Stimulated activated CD8-positive, alpha-beta memory T cell treated with anti-CD3 and anti-CD28 coated beads, Interleukin-4, amount 100 ng/mL, for 48 hours (primary cell): ENCODE measurements around the gene ZCCHC4.

Experiments
- DNase-seq: peaks from one replicate; pipeline ENCODE4 v3.0.0-alpha.2; 2020

Gene ZCCHC4

GRCh38 chr4:25378437-25378743, 65.8 kb downstream of the ZCCHC4 start:
- DNase-seq, result no peak

DNA sequence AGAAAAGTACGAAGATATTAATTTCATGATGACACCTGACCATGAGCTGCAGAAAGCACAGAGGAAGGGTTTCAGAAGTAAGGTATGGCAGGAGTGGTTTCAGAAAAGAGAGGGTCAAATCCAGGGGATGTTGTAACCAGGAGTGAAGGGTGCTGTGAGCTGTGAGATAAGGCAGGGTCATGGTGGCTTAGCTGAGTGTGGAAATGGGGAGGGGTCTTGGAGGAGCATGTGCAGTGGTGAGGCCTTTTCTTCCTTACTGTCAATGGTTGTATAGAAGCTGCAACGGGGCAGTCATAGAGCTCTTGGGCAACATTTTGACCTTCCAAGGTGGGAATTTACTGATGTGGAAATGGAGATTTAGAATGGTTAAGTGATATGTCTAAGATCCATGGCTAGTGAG, 67.0 kb downstream of the ZCCHC4 start:
- DNase-seq, result no peak

DNA sequence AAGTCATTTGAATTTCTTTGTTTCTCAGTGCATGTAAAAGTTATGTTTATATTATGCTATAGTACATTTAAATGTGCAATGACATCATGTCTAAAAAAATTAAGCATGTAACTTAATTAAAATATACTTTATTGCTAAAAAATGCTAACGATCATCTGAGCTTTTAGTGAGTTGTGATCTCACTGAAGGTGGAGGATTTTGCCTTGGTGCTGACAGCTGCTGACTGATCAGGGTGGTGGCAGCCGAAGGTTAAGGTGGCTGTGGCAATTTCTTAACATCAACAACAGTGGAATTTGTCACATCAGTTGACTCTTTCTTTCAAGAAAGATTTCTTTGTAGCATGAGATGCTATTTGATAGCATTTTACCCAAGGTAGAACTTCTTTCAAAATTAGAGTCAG, 71.1 kb downstream of the ZCCHC4 start:
- DNase-seq, result no peak

- DNase-seq, result no peak
These were observed 74.4 kb downstream of the ZCCHC4 start for GRCh38 chr4:25386926-25387325.

DNA sequence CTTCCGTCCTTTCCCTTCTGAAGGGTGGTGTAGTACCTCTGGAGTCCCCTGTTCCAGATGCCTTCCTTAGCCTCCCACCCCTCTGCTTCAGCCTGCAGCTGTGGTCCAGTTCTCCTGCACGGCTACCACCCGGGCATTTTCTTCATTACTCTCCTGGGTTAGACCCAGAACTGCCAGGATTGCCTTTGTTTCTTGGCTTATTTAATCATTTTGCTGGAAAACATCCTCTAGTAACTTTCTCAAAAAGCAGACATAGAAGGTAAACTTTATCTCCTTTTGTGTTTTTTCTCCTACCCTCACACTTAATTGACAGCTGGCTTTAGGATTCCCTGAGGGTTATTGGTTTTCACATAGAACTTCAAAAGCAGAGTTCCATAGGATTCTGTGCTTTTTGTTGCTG, 84.7 kb downstream of the ZCCHC4 start:
- no peak for DNase-seq

GRCh38 chr4:25399510-25399909, 86.9 kb downstream of the ZCCHC4 start:
- no peak for DNase-seq

- no peak for DNase-seq
These were observed 88.5 kb downstream of the ZCCHC4 start for GRCh38 chr4:25401066-25401465.

GRCh38 chr4:25402521-25402920, 89.9 kb downstream of the ZCCHC4 start:
- DNase-seq, result no peak

- no peak for DNase-seq
These were observed 91.1 kb downstream of the ZCCHC4 start for GRCh38 chr4:25403699-25404098.

DNA sequence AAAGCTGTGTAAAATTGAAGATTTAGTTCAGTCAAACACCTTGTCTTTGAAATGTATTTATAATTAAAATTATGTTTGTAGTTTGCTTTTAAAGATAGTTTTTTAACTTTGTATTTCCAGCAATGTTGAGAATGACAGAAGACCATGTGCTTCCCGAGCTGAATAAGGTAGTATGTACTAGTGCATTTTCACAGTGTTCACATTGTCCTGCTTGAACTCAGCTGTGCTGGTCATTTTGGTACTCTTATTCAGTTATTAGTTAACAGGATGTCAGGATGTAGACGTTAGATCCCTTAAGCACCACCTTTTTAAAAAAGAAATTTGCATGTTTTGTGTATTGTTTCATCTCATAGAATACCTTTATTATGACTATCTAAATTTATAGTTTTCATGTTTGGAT, 92.9 kb downstream of the ZCCHC4 start:
- DNase-seq, result no peak

- DNase-seq, result no peak
These were observed 93.6 kb downstream of the ZCCHC4 start for GRCh38 chr4:25406081-25406692.

DNA sequence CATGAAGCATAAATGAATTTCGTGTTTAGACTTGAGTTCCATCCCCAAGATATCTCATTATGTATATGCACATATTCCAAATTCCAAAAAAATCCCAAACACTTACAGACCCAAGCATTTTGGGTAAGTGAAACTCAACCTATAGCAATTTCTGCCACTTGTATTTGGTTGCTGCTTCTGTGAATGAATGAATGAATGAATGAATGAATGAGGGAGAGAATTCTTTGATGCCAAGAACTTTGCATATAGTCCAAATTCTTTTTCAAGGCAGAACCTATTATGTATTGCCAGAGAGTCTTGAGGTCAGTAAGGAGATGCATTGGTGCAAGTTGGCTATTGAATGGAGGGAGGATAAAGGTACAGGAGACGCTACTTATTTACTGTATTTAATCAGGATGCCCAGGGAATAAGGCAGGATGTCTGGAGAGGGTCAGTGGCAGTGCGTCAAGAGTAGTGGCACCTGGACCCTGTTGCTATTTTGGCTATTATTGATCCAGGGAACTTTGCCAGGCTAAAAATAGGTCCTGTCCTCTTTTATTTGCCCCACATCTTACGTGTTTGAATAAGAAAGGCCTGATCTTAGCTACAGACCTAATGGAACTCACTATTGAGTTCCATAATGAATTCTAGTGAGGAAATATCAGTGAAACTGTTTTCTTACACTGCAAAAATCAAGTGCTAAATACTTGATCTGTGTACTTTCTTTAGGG, 98.4 kb downstream of the ZCCHC4 start:
- no peak for DNase-seq

DNA sequence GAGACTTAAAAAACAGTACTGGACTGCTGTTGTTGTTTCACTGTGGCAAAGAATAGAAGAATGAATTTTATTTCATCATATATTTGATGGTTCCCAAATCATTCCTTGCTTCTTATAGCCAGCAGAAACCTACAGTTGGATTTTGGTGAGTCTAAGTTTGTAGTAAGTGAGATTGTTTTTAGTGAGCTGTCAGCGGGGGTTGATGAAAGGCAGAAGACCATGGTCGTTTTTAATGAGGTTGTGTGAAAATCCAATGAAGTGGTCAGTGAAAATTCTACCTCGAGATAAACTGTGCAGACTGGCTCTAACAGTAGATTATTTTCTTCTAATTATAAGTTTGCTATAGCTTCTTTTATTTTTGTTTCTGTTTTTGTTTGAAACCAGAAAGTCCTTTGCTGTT, 100.7 kb downstream of the ZCCHC4 start:
- no peak for DNase-seq

- DNase-seq, result no peak
These were observed 104.4 kb downstream of the ZCCHC4 start for GRCh38 chr4:25417014-25417413.
